KOPT-K1 (cell line): ENCODE measurements around the gene AXIN1.
"Not testable (repeated sequence)": the region's sequence is repeated elsewhere in the genome, so short reads cannot be mapped to it uniquely, and the experiment has no call there.

Experiments
- H3K27ac ChIP-seq: fragments of 200-600 bp; sonication (generic); 2 replicates; pipeline ENCODE4 v1.5.1; 2016; ENCODE audit warnings: antibody characterized with exemption, mild to moderate bottlenecking, low read depth, low read length; ENCODE audit not compliant: poor library complexity, severe bottlenecking
- H3K36me3 ChIP-seq: fragments of 200-600 bp; sonication (generic); 2 replicates; pipeline ENCODE4 v1.5.1; 2017; ENCODE audit warnings: antibody characterized with exemption, mild to moderate bottlenecking, low read length, moderate library complexity; ENCODE audit not compliant: insufficient read depth
- H3K9me3 ChIP-seq: fragments of 200-600 bp; sonication (generic); 2 replicates; pipeline ENCODE4 v1.5.1; 2017; ENCODE audit warnings: antibody characterized with exemption, low read length, mild to moderate bottlenecking; ENCODE audit not compliant: insufficient read depth, poor library complexity, severe bottlenecking

The AXIN1 gene

GRCh38 chr16:339680-340079 is 12.8 kb downstream of the AXIN1 start:
- no peak overlapping the region for H3K27ac ChIP-seq
- no peaks in the 10 kb centered on the region for H3K9me3 ChIP-seq
- H3K36me3 ChIP-seq, result peaks cover 23% of the 10 kb centered on the region; the same call in 1 of the 2 replicates

- peaks cover 10% of the 10 kb centered on the region; the same call in 1 of the 2 replicates for H3K36me3 ChIP-seq
- no peaks in the 10 kb centered on the region for H3K9me3 ChIP-seq
- H3K27ac ChIP-seq, result no peak overlapping the region
Observed at GRCh38 chr16:337975-338575, 14.4 kb downstream of the AXIN1 start.

- Histone ChIP-seq H3K9me3 (no peaks in the 10 kb centered on the region), H3K36me3 (peaks cover 4% of the 10 kb centered on the region; the same call in 1 of the 2 replicates), H3K27ac (no peak overlapping the region)
Observed at GRCh38 chr16:337437-337836, 15.1 kb downstream of the AXIN1 start.

- H3K27ac ChIP-seq, result no peak overlapping the region
- no peaks in the 10 kb centered on the region for H3K9me3 ChIP-seq
Observed at GRCh38 chr16:336269-336668, 16.3 kb downstream of the AXIN1 start.

GRCh38 chr16:334861-335632 is 17.5 kb downstream of the AXIN1 start:
- not testable (repeated sequence) for H3K9me3 ChIP-seq, H3K27ac ChIP-seq, H3K36me3 ChIP-seq

More at GRCh38 chr16:336269-336668, 16.3 kb downstream of the AXIN1 start:
- H3K36me3 ChIP-seq, result no peaks in the 10 kb centered on the region

GRCh38 chr16:334164-334832 is 18.2 kb downstream of the AXIN1 start:
- not testable (repeated sequence) for H3K27ac ChIP-seq, H3K36me3 ChIP-seq, H3K9me3 ChIP-seq

- no peaks in the 10 kb centered on the region for H3K36me3 ChIP-seq
- H3K27ac ChIP-seq, result no peak overlapping the region
Observed at GRCh38 chr16:333406-334094, 19.0 kb downstream of the AXIN1 start.

GRCh38 chr16:331181-331814 is 21.2 kb downstream of the AXIN1 start:
- H3K9me3 ChIP-seq, H3K27ac ChIP-seq, H3K36me3 ChIP-seq: not testable (repeated sequence)

More at GRCh38 chr16:333406-334094, 19.0 kb downstream of the AXIN1 start:
- no peaks in the 10 kb centered on the region for H3K9me3 ChIP-seq

GRCh38 chr16:330741-331140 is 21.8 kb downstream of the AXIN1 start:
- Histone ChIP-seq H3K27ac (no peak overlapping the region), H3K36me3 (no peaks in the 10 kb centered on the region), H3K9me3 (no peaks in the 10 kb centered on the region)

GRCh38 chr16:325375-326145 is 27.0 kb downstream of the AXIN1 start:
- H3K27ac ChIP-seq, result no peak overlapping the region
- no peaks in the 10 kb centered on the region for H3K36me3 ChIP-seq
- H3K9me3 ChIP-seq, result no peaks in the 10 kb centered on the region

GRCh38 chr16:324451-325334 is 27.8 kb downstream of the AXIN1 start:
- H3K27ac ChIP-seq, result no peak overlapping the region
- H3K36me3 ChIP-seq, result no peaks in the 10 kb centered on the region
- no peaks in the 10 kb centered on the region for H3K9me3 ChIP-seq

- peaks cover 3% of the 10 kb centered on the region; the same call in 1 of the 2 replicates for H3K36me3 ChIP-seq
- no peaks in the 10 kb centered on the region for H3K9me3 ChIP-seq
- H3K27ac ChIP-seq, result no peak overlapping the region
Observed at GRCh38 chr16:324201-324450, 28.4 kb downstream of the AXIN1 start.

- H3K36me3 ChIP-seq, result peaks cover 10% of the 10 kb centered on the region
- no peak overlapping the region for H3K27ac ChIP-seq
- H3K9me3 ChIP-seq, result no peaks in the 10 kb centered on the region
Observed at GRCh38 chr16:322476-323143, 29.9 kb downstream of the AXIN1 start.
